ENCODE results near the gene PCDH9. TPM values are rescaled to one million over a fixed set of nuclear protein-coding genes. Genes with fewer than 3 reads are reported as not detected.

Gene PCDH9
- total RNA-seq, 1 donor from 2014 or later, result 29.7 TPM

DNA sequence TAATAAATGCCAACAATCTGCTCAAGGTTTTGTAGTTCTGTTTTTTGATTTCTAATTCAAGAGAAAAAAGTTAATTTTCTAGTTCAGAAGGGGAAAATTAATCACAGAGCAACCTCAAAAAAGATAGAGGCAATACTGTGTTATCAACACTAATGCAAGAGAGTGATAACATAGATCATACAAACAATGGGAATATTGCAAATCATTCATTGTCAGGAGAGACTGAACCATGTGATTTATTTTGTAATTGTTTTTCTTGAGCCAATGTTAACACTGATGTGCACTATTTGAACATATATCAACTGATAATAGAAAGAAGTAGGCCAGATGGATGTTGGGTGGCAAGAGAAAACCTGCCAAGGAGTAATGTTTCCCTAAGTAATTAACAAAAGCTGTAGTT is 19.9 kb downstream of the PCDH9 start:
- H3K4me1 Mint-ChIP-seq, result no peaks in the 10 kb centered on the region
- no peak overlapping the region for H3K27ac Mint-ChIP-seq
- no peaks in the 10 kb centered on the region for H3K27me3 Mint-ChIP-seq (ENCODE audit: low read depth)
- no peak for DNase-seq (ENCODE audit: low spot score in 2 of 2, unreplicated experiment in 2 of 2)
- H3K4me3 Mint-ChIP-seq, result no peak overlapping the region
- TF ChIP-seq, protein P1, sequence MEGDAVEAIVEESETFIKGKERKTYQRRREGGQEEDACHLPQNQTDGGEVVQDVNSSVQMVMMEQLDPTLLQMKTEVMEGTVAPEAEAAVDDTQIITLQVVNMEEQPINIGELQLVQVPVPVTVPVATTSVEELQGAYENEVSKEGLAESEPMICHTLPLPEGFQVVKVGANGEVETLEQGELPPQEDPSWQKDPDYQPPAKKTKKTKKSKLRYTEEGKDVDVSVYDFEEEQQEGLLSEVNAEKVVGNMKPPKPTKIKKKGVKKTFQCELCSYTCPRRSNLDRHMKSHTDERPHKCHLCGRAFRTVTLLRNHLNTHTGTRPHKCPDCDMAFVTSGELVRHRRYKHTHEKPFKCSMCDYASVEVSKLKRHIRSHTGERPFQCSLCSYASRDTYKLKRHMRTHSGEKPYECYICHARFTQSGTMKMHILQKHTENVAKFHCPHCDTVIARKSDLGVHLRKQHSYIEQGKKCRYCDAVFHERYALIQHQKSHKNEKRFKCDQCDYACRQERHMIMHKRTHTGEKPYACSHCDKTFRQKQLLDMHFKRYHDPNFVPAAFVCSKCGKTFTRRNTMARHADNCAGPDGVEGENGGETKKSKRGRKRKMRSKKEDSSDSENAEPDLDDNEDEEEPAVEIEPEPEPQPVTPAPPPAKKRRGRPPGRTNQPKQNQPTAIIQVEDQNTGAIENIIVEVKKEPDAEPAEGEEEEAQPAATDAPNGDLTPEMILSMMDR (IDR thresholded peaks at IDR 0.05; ENCODE audit: unreplicated experiment), result no peak
- peaks cover 10% of the 10 kb centered on the region for H3K36me3 Mint-ChIP-seq
- H3K9me3 Mint-ChIP-seq, result peaks cover 8% of the 10 kb centered on the region

DNA sequence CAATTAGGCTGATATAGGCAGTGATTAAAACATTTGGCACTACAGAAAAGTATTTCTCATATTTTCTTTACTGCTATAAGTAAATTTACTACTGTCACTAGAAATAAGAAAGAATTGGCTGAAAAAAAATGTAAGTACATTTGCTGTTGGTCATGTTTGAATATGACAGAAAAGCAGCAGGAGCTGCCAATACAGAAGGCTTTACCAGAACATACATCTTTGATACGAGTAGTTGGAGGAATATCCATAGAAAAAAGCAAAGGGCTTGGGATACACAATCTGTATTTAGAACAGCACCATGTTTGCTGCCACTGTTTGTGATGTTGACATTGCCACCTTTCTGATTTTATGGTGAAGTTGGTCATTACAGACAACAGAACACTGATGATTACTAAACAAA is 21.6 kb downstream of the PCDH9 start:
- no peak overlapping the region for H3K4me3 Mint-ChIP-seq
- peaks cover 3% of the 10 kb centered on the region for H3K36me3 Mint-ChIP-seq
- H3K4me1 Mint-ChIP-seq, result no peaks in the 10 kb centered on the region
- DNase-seq (ENCODE audit: low spot score in 2 of 2, unreplicated experiment in 2 of 2), result no peak
- H3K27ac Mint-ChIP-seq, result no peak overlapping the region
- H3K27me3 Mint-ChIP-seq (ENCODE audit: low read depth), result no peaks in the 10 kb centered on the region
- TF ChIP-seq, protein P1 (IDR thresholded peaks at IDR 0.05; ENCODE audit: unreplicated experiment), result no peak
- H3K9me3 Mint-ChIP-seq, result peaks cover 3% of the 10 kb centered on the region

DNA sequence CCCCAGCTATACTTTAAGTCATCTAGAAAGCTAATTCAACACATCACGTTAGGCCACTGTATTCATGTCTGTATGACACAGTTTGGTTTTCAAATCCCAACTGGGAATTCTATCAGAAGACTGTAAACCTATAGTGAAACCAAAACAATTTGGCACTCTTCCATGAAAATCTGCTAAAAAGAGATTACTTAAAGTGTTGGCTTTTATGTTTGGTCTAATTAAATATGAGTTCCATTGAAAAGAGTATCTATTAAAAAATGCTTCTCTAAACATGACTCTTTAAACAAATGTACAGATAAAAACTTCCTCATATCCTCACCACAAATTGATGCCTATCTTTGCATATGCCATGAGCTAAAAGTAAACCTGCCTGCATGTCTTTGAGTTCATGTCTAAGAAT is 25.4 kb downstream of the PCDH9 start:
- no peaks in the 10 kb centered on the region for H3K27me3 Mint-ChIP-seq (ENCODE audit: low read depth)
- H3K36me3 Mint-ChIP-seq, result no peaks in the 10 kb centered on the region
- TF ChIP-seq, protein P1 (IDR thresholded peaks at IDR 0.05; ENCODE audit: unreplicated experiment), result no peak
- no peaks in the 10 kb centered on the region for H3K9me3 Mint-ChIP-seq
- DNase-seq (ENCODE audit: low spot score in 2 of 2, unreplicated experiment in 2 of 2), result no peak
- H3K4me1 Mint-ChIP-seq, result no peaks in the 10 kb centered on the region
- H3K27ac Mint-ChIP-seq, result no peak overlapping the region
- H3K4me3 Mint-ChIP-seq, result no peak overlapping the region

DNA sequence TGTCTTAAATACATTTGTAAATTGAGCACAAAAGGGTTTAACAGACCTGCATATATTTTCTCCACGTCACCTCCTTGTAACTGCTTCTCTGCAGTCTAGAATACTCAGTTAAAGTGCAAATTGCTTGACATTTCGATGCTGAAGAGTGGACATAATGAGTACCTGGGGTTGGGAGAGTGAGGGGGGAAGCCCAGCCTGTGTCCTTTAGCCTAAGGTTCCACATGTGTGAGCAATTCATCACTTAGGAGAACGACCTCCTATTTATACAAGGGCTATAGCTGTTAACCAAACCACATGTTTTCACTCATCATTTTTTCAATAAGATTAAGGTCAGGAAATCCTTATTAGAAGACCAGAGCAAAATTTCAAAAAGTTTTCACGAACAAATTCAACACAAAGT is 29.5 kb downstream of the PCDH9 start:
- H3K4me3 Mint-ChIP-seq, result no peak overlapping the region
- no peaks in the 10 kb centered on the region for H3K9me3 Mint-ChIP-seq
- H3K36me3 Mint-ChIP-seq, result no peaks in the 10 kb centered on the region
- TF ChIP-seq, protein P1 (IDR thresholded peaks at IDR 0.05; ENCODE audit: unreplicated experiment), result no peak
- H3K4me1 Mint-ChIP-seq, result no peaks in the 10 kb centered on the region
- no peaks in the 10 kb centered on the region for H3K27me3 Mint-ChIP-seq (ENCODE audit: low read depth)
- DNase-seq (ENCODE audit: low spot score in 2 of 2, unreplicated experiment in 2 of 2), result no peak
- no peak overlapping the region for H3K27ac Mint-ChIP-seq

DNA sequence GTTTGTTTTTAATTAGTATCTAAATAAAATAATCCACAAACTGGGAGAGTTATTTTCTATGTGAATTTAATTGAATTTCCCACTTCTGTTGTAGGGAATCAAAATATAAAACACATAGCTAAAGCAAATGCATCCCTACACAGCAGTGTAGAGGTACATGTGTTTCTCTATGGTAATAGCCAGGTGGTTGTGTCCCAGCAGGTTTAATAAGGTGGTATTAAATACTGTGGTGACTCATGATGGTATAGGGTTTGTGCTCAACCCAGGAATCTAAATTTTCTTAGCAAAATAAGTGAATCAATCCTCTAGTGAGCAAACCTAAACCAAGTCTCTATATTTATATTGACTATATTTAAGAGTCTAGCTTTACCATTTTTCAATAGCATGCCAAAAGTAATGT is 30.0 kb downstream of the PCDH9 start:
- H3K27ac Mint-ChIP-seq, result no peak overlapping the region
- no peak for DNase-seq (ENCODE audit: low spot score in 2 of 2, unreplicated experiment in 2 of 2)
- no peak overlapping the region for H3K4me3 Mint-ChIP-seq
- TF ChIP-seq, protein P1 (IDR thresholded peaks at IDR 0.05; ENCODE audit: unreplicated experiment), result no peak
- H3K36me3 Mint-ChIP-seq, result no peaks in the 10 kb centered on the region
- H3K27me3 Mint-ChIP-seq (ENCODE audit: low read depth), result no peaks in the 10 kb centered on the region
- no peaks in the 10 kb centered on the region for H3K9me3 Mint-ChIP-seq
- no peaks in the 10 kb centered on the region for H3K4me1 Mint-ChIP-seq

DNA sequence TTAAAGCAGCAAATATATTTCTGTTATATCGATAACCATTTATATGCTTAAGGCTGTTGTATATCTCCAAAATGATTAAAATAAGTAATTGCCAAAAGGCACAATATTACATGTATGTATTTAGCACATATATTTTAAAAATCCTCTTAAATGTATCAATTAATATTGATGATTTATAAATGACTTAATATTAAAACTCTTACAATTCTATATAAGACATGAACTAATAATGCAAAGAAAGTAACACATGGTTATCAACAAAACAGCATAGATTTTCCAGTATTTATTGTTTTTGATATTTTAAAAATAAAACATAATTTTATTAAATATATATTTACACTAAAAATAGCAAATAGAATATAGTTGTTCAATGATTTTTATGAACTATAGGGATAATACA is 32.4 kb downstream of the PCDH9 start:
- TF ChIP-seq, protein P1 (IDR thresholded peaks at IDR 0.05; ENCODE audit: unreplicated experiment), result no peak
- Mint-ChIP-seq H3K27me3 (ENCODE audit: low read depth) (no peaks in the 10 kb centered on the region), H3K4me3 (no peak overlapping the region), H3K4me1 (peaks cover 3% of the 10 kb centered on the region), H3K27ac (no peak overlapping the region), H3K36me3 (no peaks in the 10 kb centered on the region), H3K9me3 (peaks cover 3% of the 10 kb centered on the region)
- no peak for DNase-seq (ENCODE audit: low spot score in 2 of 2, unreplicated experiment in 2 of 2)
